OCI-LY7 (cell line): ENCODE results near the gene CENPVL1. TPM values are rescaled to one million over a fixed set of nuclear protein-coding genes. Genes with fewer than 3 reads are reported as not detected.
"Not testable (repeated sequence)": the region's sequence is repeated elsewhere in the genome, so short reads cannot be mapped to it uniquely, and the experiment has no call there.

Experiments used
- Bru-seq: library from RNA; stranded (reverse); fragments of 400-500 nt; gene quantifications from one replicate; lab custom pipeline; 2021; lab: Mats Ljungman, UMichigan
- BruChase-seq, 2 experiments: library from RNA; stranded (reverse); fragments of 400-500 nt; gene quantifications; one replicate each; lab custom pipeline; 2021; lab: Mats Ljungman, UMichigan
- BruUV-seq: library from RNA; stranded (reverse); fragments of 400-500 nt; replicated peaks from 2 replicates; lab custom pipeline; 2021; lab: Mats Ljungman, UMichigan
- CTCF ChIA-PET: fragments of 300-600 bp; sonication (Branson Sonifier 250); formaldehyde crosslinking; loops from one replicate; lab custom pipeline; 2022; ENCODE audit warnings: antibody characterized with exemption; ENCODE audit not compliant: unreplicated experiment; lab: Charles Lee
- POLR2A ChIA-PET: fragments of 300-600 bp; sonication (Branson Sonifier 250); formaldehyde crosslinking; loops from one replicate; lab custom pipeline; 2022; ENCODE audit warnings: antibody characterized with exemption; lab: Charles Lee
- DNase-seq: peaks from one replicate; pipeline ENCODE4 v3.0.0-alpha.2; 2015; ENCODE audit warnings: low spot score
- H2AFZ ChIP-seq: fragments of 200-600 bp; sonication (generic), shearing (Covaris generic); 2 replicates; pipeline ENCODE4 v1.6.1; 2014; ENCODE audit warnings: mild to moderate bottlenecking, antibody characterized with exemption, low read length, moderate library complexity
- H3K27ac ChIP-seq: fragments of 200-600 bp; sonication (generic); 2 replicates; pipeline ENCODE4 v1.5.1; 2014; ENCODE audit warnings: mixed run types, low read depth, mild to moderate bottlenecking, moderate library complexity, low read length, inconsistent platforms; ENCODE audit not compliant: poor library complexity, severe bottlenecking
- H3K36me3 ChIP-seq: fragments of 200-600 bp; sonication (generic); 2 replicates; pipeline ENCODE4 v1.6.1; 2014; ENCODE audit warnings: mild to moderate bottlenecking, antibody characterized with exemption, low read length, moderate library complexity, mixed read lengths; ENCODE audit not compliant: insufficient read depth
- H3K4me1 ChIP-seq: fragments of 200-600 bp; sonication (generic); 2 replicates; pipeline ENCODE4 v1.5.1; 2014; ENCODE audit warnings: mild to moderate bottlenecking, low read length; ENCODE audit not compliant: insufficient read depth, poor library complexity, severe bottlenecking
- H3K4me2 ChIP-seq: fragments of 200-600 bp; sonication (generic); 2 replicates; pipeline ENCODE4 v1.6.1; 2014; ENCODE audit warnings: mild to moderate bottlenecking, low read length
- H3K4me3 ChIP-seq: fragments of 200-600 bp; sonication (generic); 2 replicates; pipeline ENCODE4 v1.5.1; 2014; ENCODE audit warnings: mild to moderate bottlenecking, low read depth, low read length; ENCODE audit not compliant: poor library complexity, severe bottlenecking
- H3K79me2 ChIP-seq: fragments of 200-600 bp; sonication (generic); 2 replicates; pipeline ENCODE4 v1.6.1; 2016; ENCODE audit warnings: low read depth, mild to moderate bottlenecking, low read length, moderate library complexity, mixed read lengths; ENCODE audit not compliant: insufficient read depth
- H3K9me2 ChIP-seq: fragments of 200-600 bp; sonication (generic); 2 replicates; pipeline ENCODE4 v1.6.1; 2016; ENCODE audit warnings: mild to moderate bottlenecking, low read length, mixed read lengths; ENCODE audit not compliant: insufficient read depth
- H3K9me3 ChIP-seq: fragments of 200-600 bp; sonication (generic); 2 replicates; pipeline ENCODE4 v1.6.1; 2014; ENCODE audit warnings: mild to moderate bottlenecking, mixed run types, low read length, mixed read lengths
- H4K20me1 ChIP-seq: fragments of 200-600 bp; sonication (generic); 2 replicates; pipeline ENCODE4 v1.6.1; 2014; ENCODE audit warnings: mild to moderate bottlenecking, antibody characterized with exemption, low read length, moderate library complexity, mixed read lengths; ENCODE audit not compliant: insufficient read depth
- EZH2phosphoT487 ChIP-seq: fragments of 200-600 bp; sonication (generic); IDR thresholded peaks from 2 replicates; pipeline ENCODE4 v1.6.1; 2018; ENCODE audit warnings: low read depth, borderline replicate concordance, mild to moderate bottlenecking, mixed run types, antibody characterized with exemption, low read length, moderate library complexity, mixed read lengths
- intact Hi-C: fragments of 100-400 bp; cut with micrococcal nuclease; formaldehyde crosslinking; loops from one replicate; pipeline ENCODE4 v1.10.0; 2022; ENCODE audit not compliant: unreplicated experiment
- long read RNA-seq: library from polyadenylated mRNA; stranded (forward); transcript quantifications from one replicate; pipeline ENCODE4 v2.0.0, GENCODE V29; 2022
- total RNA-seq, 2 experiments: library from RNA; depleted of rRNA in 1 of 2; stranded (reverse); fragments of >200 nt in 1 of 2; shearing (Covaris generic) in 1 of 2; gene quantifications; 2 replicates each; pipeline ENCODE4 v1.2.3, GENCODE V29; 2014 to 2022

Gene CENPVL1
- total RNA-seq (2014; rRNA removed; shearing (Covaris generic)) (not detected in 2 replicates), total RNA-seq (2022) (not detected in 2 replicates), Bru-seq, nascent RNA (not detected), BruChase-seq, experiment 1, labeled RNA remaining after a 6-hour chase (not detected), BruChase-seq, experiment 2, labeled RNA remaining after a 2-hour chase (not detected)
- long read RNA-seq, result 0 reads

DNA sequence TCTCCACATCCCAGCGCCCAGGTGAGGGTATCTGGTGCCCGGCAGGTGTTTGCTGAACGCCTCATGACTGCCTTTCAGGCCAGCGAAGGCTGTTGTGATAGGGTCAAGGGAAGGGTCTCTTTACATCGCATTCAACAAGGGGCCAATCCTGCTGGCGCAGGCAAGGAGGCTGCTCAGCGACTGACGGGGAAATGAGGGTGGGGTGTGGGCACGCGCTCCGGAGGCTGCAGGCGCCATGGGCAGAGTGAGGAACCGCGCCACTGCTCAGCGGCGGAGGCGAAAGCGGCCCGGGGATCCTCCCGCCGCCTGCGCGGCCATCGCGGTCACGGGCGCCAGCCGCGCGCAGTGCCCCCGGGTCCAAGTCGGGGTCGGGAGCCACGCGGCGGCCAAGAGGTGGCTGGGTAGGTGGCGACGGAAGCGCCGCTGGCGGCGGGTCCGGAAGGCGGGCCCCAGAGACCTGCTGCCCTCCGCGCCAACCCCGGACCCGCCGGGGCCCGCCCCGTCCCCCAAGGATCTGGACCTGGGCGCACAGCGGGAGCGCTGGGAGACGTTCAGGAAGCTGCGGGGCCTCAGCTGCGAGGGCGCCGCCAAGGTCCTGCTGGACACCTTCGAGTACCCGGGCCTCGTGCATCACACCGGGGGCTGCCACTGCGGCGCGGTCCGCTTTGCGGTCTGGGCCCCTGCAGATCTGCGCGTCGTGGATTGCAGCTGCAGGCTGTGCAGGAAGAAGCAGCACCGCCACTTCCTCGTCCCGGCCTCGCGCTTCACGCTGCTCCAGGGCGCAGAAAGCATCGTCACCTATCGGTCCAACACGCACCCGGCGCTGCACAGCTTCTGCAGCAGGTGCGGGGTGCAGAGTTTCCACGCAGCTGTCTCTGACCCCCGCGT, at the start of gene CENPVL1:
CENPVL1 (plus strand) TSS at position 236 of the 888 bp plus-strand sequence; CDS start at position 236, 0 bp downstream.
- BruUV-seq, H3K4me3 ChIP-seq, H3K36me3 ChIP-seq, H3K4me1 ChIP-seq, H3K9me3 ChIP-seq, POLR2A ChIA-PET, H2AFZ ChIP-seq, H3K4me2 ChIP-seq, intact Hi-C loops, H4K20me1 ChIP-seq, CTCF ChIA-PET, H3K79me2 ChIP-seq, DNase-seq, H3K9me2 ChIP-seq, H3K27ac ChIP-seq: not testable (repeated sequence)

DNA sequence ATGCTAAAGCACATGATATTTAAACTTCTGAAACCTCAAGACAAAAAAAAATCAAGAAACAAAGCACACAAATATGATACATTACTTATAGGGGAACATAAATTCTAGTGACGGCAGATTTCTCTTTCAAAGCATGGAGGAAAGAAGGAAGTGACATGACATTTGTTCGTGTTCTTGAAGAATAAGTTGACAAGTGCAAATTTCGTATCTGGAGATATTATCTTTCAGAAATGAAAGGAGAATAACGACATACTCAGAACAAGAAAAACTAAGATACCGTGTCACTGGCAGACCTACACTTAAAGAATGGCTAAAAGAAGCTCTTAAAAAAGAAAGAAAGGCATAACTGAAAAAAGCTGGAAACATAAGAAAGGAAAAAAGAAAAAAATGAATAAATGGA, 44.3 kb upstream of the CENPVL1 start:
- Histone ChIP-seq H3K36me3 (no peaks in the 10 kb centered on the region), H3K4me3 (no peak overlapping the region), H3K4me1 (no peaks in the 10 kb centered on the region), H3K4me2 (no peak overlapping the region), H4K20me1 (no peaks in the 10 kb centered on the region), H2AFZ (no peak overlapping the region), H3K9me3 (no peaks in the 10 kb centered on the region), H3K79me2 (no peaks in the 10 kb centered on the region), H3K9me2 (no peaks in the 10 kb centered on the region), H3K27ac (no peak overlapping the region)
- no peak for TF ChIP-seq EZH2phosphoT487
- DNase-seq, result no peak
- intact Hi-C loops, result no loop called here
- CTCF ChIA-PET, result no interaction called here
- POLR2A ChIA-PET, result interaction anchor here (0.7 kb wide), 1 partner anchor 444 kb away, joined by 3 read pairs; no protein-coding TSS in a partner anchor
- no TSS peak for BruUV-seq

DNA sequence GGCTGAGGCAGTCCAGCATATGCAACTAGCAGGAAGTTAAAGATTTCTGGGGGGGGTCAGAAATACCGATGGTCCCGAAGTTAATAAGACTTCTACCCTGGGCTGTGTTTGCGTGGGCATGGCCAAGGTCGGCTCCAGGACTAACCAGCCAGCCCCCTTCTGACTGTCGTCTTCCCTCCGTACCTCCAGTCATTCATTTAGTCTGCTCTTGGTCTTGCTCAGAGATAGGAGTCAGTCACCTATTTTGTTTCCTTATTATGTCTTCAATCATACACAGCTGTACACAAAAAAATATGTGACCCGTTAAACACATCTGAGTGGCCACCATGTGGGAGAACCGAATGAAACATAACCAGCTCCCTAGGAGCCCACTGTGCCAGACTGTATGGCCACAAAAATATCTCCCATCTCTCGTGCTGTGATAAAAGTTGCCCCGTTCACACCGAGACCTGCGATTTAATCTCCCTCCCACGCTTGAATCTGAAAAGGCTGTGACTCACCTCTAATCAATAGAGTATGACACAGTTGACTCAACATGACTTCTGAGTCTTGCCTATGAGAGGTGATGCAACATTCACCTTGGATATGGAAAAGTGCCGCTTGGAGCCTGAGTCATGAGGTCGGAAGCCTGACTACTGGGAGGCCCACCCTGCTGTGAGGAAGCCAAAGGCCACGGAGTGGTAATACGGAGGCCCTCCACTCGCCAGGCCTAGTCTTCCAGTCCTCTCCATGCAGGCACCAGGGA, 30.5 kb upstream of the CENPVL1 start:
- H3K4me1 ChIP-seq, H4K20me1 ChIP-seq, BruUV-seq, CTCF ChIA-PET, intact Hi-C loops, H3K36me3 ChIP-seq, H3K79me2 ChIP-seq, DNase-seq, H3K27ac ChIP-seq, H2AFZ ChIP-seq, H3K4me3 ChIP-seq, POLR2A ChIA-PET, H3K4me2 ChIP-seq, H3K9me2 ChIP-seq, H3K9me3 ChIP-seq: not testable (repeated sequence)

GRCh38 chrX:51681808-51682719, 28.2 kb upstream of the CENPVL1 start:
- H3K4me2 ChIP-seq, intact Hi-C loops, H4K20me1 ChIP-seq, H3K9me2 ChIP-seq, POLR2A ChIA-PET, H3K36me3 ChIP-seq, H3K4me1 ChIP-seq, BruUV-seq, H3K79me2 ChIP-seq, H3K27ac ChIP-seq, H2AFZ ChIP-seq, H3K4me3 ChIP-seq, H3K9me3 ChIP-seq, DNase-seq, CTCF ChIA-PET: not testable (repeated sequence)

GRCh38 chrX:51682720-51683062, 27.6 kb upstream of the CENPVL1 start, which contains the start of gene CENPVL2:
TSS of gene CENPVL2 (minus strand) at chrX:51682831. CDS start at chrX:51682831, 0 bp downstream.
- H3K4me1 ChIP-seq, H3K36me3 ChIP-seq, H3K9me2 ChIP-seq, H3K79me2 ChIP-seq, H2AFZ ChIP-seq, H3K27ac ChIP-seq, H3K4me3 ChIP-seq, CTCF ChIA-PET, H4K20me1 ChIP-seq, H3K9me3 ChIP-seq, POLR2A ChIA-PET, BruUV-seq, DNase-seq, H3K4me2 ChIP-seq, intact Hi-C loops: not testable (repeated sequence)
